ENCODE measurements around the gene SRPK3.

Gene SRPK3

GRCh38 chrX:153831429-153832150 is 50.7 kb downstream of the SRPK3 start:
- TF ChIP-seq CTCF (IDR thresholded peaks at IDR 0.05; ENCODE audit: control insufficient read depth, insufficient read depth, low read depth, low read length, missing control alignments) = no peak
- H3K4me3 ChIP-seq (ENCODE audit: control insufficient read depth, low read depth, low read length) = no peak overlapping the region
- no peak for DNase-seq (ENCODE audit: low read depth)

GRCh38 chrX:153832728-153833127 is 51.9 kb downstream of the SRPK3 start:
- no peak for TF ChIP-seq CTCF (IDR thresholded peaks at IDR 0.05; ENCODE audit: control insufficient read depth, insufficient read depth, low read depth, low read length, missing control alignments)
- no peak for DNase-seq (ENCODE audit: low read depth)

More at GRCh38 chrX:153832728-153833127, 51.9 kb downstream of the SRPK3 start:
- no peak overlapping the region for H3K4me3 ChIP-seq (ENCODE audit: control insufficient read depth, low read depth, low read length)
